Karpas-422 (cell line): ENCODE results near the gene TBX1. TPM values are rescaled to one million over a fixed set of nuclear protein-coding genes. Genes with fewer than 3 reads are reported as not detected.

Experiments used
- DNase-seq: peaks from one replicate; pipeline ENCODE4 v3.0.0-alpha.2; 2015
- H2AFZ ChIP-seq: fragments of 200-600 bp; sonication (generic); 2 replicates; pipeline ENCODE4 v1.6.1; 2014; ENCODE audit warnings: antibody characterized with exemption, low read length, mixed read lengths
- H3K27ac ChIP-seq: fragments of 200-600 bp; sonication (generic); 2 replicates; pipeline ENCODE4 v1.5.1; 2014; ENCODE audit warnings: mild to moderate bottlenecking, low read length, moderate library complexity
- H3K27me3 ChIP-seq: fragments of 200-600 bp; sonication (generic); 2 replicates; pipeline ENCODE4 v1.6.1; 2014; ENCODE audit warnings: low read length, mixed read lengths
- H3K36me3 ChIP-seq: fragments of 200-600 bp; sonication (generic); 2 replicates; pipeline ENCODE4 v1.6.1; 2014; ENCODE audit warnings: low read length, mixed read lengths; ENCODE audit not compliant: insufficient read depth
- H3K4me1 ChIP-seq: fragments of 200-600 bp; sonication (generic); 2 replicates; pipeline ENCODE4 v1.6.1; 2014; ENCODE audit warnings: mild to moderate bottlenecking, low read length, mixed read lengths
- H3K4me2 ChIP-seq: fragments of 200-600 bp; sonication (generic); 2 replicates; pipeline ENCODE4 v1.6.1; 2014; ENCODE audit warnings: low read length, low read depth, mild to moderate bottlenecking; ENCODE audit not compliant: poor library complexity, severe bottlenecking
- H3K4me3 ChIP-seq: fragments of 200-600 bp; sonication (generic); 2 replicates; pipeline ENCODE4 v1.5.1; 2014; ENCODE audit warnings: mild to moderate bottlenecking, antibody characterized with exemption, low read length, mixed read lengths
- H3K79me2 ChIP-seq: fragments of 200-600 bp; sonication (generic); 2 replicates; pipeline ENCODE4 v1.6.1; 2014; ENCODE audit warnings: mild to moderate bottlenecking, low read length, mixed read lengths
- H3K9ac ChIP-seq: fragments of 200-600 bp; sonication (generic); 2 replicates; pipeline ENCODE4 v1.6.0; 2014; ENCODE audit warnings: low read length
- H3K9me2 ChIP-seq: fragments of 200-600 bp; sonication (generic), shearing (Covaris generic); replicated peaks from 2 replicates; pipeline ENCODE4 v1.6.0; 2014; ENCODE audit warnings: mild to moderate bottlenecking, low read length, moderate library complexity; ENCODE audit not compliant: insufficient read depth
- H3K9me3 ChIP-seq: fragments of 300-700, 200-600 bp; sonication (generic); 2 replicates; pipeline ENCODE4 v1.6.1; 2014; ENCODE audit warnings: low read length, mixed read lengths
- H4K20me1 ChIP-seq: fragments of 200-600 bp; sonication (generic); 2 replicates; pipeline ENCODE4 v1.6.1; 2014; ENCODE audit warnings: mild to moderate bottlenecking, antibody characterized with exemption, low read length, low read depth; ENCODE audit not compliant: insufficient read depth
- total RNA-seq: library from RNA; depleted of rRNA; stranded (reverse); fragments of >200 nt; shearing (Covaris generic); gene quantifications from 2 replicates; pipeline ENCODE4 v1.2.3, GENCODE V29; 2014; ENCODE audit warnings: low replicate concordance; rRNA removed

TBX1 gene
- total RNA-seq, 1 experiment from 2014 or later: not detected

- Histone ChIP-seq H4K20me1 (0 out of 2 replicates have a peak, but pooled peaks cover 4% of the 10 kb centered on the region), H3K9me3 (no peaks in the 10 kb centered on the region), H3K36me3 (no peaks in the 10 kb centered on the region), H3K4me3 (no peak overlapping the region), H3K27me3 (no peaks in the 10 kb centered on the region), H3K79me2 (no peaks in the 10 kb centered on the region), H3K9ac (no peak overlapping the region), H3K27ac (no peak overlapping the region), H3K9me2 (no peaks in the 10 kb centered on the region), H3K4me2 (no peak overlapping the region), H3K4me1 (no peaks in the 10 kb centered on the region; the same call in 1 of the 2 replicates), H2AFZ (no peak overlapping the region)
- DNase-seq: no peak
Measured at GRCh38 chr22:19815823-19816290, 55.3 kb downstream of the TBX1 start.

DNA sequence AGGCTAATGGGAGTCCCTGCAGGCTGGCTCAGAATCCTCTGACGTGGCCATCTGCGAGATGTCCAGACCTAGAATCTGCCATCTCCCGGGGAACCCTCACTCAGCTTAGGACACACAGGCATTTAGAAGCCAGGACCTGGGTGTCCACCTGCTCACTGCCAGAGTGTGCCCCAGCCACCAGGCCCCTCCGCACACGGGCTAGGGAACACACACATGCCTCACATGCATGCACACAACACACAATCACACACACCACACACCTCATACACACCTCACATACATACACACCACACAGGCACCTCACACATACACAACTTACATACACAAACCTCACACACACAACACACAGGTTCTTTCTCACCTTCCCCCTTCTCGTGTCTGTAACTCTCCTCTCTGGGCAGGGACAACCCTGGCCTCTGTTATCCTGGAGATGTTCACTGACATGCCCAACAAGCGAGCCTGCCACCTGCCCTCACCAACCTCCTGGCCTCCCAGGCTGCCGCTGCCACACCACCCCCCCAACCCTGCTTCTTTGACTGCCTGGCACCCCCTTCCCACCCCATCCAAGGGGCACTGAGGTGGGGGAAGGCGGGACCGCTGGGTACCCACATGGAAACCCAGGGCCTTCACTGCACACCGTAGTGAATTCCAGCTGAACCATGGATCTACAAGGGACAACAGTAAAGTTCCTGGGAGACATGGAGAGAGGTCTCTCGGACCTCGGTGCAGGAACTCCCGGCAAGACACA, 56.0 kb downstream of the TBX1 start:
- Histone ChIP-seq H3K79me2 (no peaks in the 10 kb centered on the region), H3K9me2 (no peaks in the 10 kb centered on the region), H3K9me3 (no peaks in the 10 kb centered on the region), H3K36me3 (no peaks in the 10 kb centered on the region), H3K27me3 (no peaks in the 10 kb centered on the region), H3K9ac (no peak overlapping the region), H3K27ac (no peak overlapping the region), H4K20me1 (0 out of 2 replicates have a peak, but pooled peaks cover 4% of the 10 kb centered on the region), H3K4me1 (no peaks in the 10 kb centered on the region; the same call in 1 of the 2 replicates), H3K4me2 (no peak overlapping the region), H3K4me3 (no peak overlapping the region), H2AFZ (no peak overlapping the region)
- no peak for DNase-seq

Other genes with a start within 250 kb of the TBX1 start
- gene CLDN5, start 236.4 kb upstream of the TBX1 start, total RNA-seq: not detected in 2 replicates
- not detected in 2 replicates for gene SEPTIN5, start 46.3 kb upstream of the TBX1 start, total RNA-seq
- gene GP1BB, start 37.2 kb upstream of the TBX1 start, total RNA-seq: not detected in 2 replicates
- 4.4 and 8.5 TPM in 2 replicates for gene GNB1L, start 94.1 kb downstream of the TBX1 start, total RNA-seq
- 6.5 and 12.2 TPM in 2 replicates for gene RTL10, start 94.1 kb downstream of the TBX1 start, total RNA-seq
- 72.0 and 181 TPM in 2 replicates for gene COMT, start 181.0 kb downstream of the TBX1 start, total RNA-seq
- 7.0 and 20.7 TPM in 2 replicates for gene TXNRD2, start 181.0 kb downstream of the TBX1 start, total RNA-seq